Amniotic epithelial cell (primary cell): ENCODE data around the gene CIART.
"Not testable (repeated sequence)": the region's sequence is repeated elsewhere in the genome, so short reads cannot be mapped to it uniquely, and the experiment has no call there.

Source experiments
- DNase-seq: peaks from one replicate; pipeline ENCODE4 v3.0.0-alpha.2; 2010; ENCODE audit warnings: low read depth

CIART gene

DNA sequence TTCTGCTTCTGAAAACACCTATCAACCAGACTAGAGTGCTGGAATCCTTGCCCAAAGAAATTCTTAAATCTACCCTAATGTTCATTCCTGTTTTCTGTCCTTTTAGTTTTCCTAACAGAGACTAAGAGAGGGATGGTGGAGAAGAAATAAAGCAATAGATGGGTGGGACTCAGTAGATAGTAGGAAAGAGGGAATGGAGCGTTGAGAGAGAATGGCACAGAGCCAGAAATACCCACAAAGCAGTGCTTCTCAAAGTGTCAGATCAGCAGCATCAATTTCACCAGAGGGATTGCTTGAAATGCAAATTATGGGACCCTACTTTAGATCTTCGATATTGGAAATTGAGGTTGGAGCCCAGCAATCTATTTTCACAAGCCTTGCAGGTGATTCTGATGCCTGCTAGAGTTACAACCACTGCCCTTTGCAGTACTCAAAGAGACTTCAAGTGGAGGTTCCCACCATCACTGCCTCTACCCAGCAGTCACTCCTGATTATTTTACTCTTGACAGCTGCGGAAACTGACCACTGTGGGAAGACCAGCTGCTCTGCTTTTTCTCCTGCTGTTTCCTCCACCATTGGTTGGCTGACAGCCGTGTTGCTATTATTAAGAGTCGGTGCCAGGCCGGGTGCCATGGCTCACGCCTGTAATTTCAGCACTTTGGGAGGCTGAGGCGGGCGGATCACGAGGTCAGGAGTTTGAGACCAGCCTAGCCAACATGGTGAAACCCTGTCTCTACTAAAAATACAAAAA lies 27.6 kb downstream of the CIART start:
- DNase-seq, result no peak

DNA sequence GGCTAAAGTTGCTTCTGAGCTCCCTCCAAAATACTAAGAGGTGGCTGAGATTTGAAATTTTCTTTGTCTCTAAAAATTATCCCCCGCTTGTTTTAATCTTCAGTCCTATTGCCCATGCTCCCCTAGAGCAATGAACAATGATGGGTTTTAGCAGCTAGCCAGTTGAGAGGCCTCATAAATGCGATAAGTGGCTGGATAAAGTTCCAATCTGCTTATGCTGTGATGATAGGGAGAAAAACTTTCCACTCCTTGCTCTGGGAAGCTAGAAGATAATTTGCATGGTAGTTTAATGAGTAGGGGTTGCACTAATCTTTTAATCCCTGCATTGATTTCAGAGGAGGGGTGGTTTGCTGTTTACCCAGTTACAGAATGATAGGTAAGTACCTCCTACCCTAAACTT lies 29.4 kb downstream of the CIART start:
- DNase-seq, result no peak

DNA sequence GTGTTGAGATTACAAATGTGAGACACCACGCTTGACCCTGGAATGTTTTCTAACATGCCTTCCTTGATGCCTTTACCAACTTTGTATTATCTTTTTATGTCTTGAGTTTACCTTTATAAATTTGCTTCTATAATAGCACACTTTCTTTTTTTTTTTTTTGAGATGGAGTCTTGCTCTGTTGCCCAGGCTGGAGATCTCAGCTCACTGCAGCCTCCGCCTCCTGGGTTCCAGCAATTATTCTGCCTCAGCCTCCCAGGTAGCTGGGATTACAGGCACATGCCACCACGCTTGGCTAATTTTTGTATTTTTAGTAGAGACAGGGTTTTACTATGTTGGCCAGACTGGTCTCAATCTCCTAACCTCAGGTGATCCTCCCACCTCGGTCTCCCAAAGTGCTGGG lies 32.3 kb downstream of the CIART start:
- DNase-seq, result not testable (repeated sequence)

DNA sequence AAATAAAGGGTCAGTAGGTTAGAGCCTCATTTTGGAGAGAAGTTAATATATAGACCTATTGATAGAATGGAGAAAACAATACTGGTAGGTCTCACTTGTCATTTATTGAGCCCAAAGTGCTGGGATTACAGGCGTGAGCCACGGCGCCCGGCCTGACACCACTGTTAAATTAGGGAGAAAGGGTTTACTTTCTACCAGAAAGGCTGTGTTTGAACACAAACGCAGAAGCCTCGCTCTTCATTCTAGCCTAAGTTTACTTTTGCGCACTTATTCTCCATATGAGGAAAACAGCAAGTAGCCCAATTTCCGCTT lies 38.3 kb downstream of the CIART start:
- no peak for DNase-seq

- no peak for DNase-seq
Measured at GRCh38 chr1:150321826-150322166, 39.4 kb downstream of the CIART start.

GRCh38 chr1:150322310-150322709 lies 40.0 kb downstream of the CIART start:
- peak; percentile 69 for DNase-seq

DNA sequence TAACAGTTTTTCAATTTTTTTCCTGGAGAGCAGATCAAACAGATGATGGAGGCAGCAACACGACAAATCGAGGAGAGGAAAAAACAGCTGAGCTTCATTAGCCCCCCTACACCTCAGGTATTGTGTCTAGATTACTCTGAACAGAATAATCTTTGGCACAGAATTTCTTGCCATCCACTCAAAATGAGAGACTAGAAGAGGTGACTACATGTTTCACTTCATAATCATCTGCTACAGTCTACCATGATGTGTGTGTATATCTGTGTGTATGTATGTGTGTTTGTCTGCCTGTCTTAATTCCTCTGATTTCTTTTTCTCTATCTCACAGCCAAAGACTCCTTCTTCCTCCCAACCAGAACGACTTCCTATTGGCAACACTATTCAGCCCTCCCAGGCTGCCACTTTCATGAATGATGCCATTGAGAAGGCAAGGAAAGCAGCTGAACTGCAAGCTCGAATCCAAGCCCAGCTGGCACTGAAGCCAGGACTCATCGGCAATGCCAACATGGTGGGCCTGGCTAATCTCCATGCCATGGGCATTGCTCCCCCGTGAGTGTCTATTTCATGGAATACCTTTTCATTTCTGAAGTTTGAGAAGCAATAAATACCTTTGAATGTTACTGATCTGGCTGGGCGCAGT lies 50.4 kb downstream of the CIART start:
- no peak for DNase-seq
